Fibroblast of lung (primary cell): Measurements from ENCODE around the gene TMEM184B.

ENCODE experiments used
- CTCF ChIP-seq, 2 donors: IDR thresholded peaks in 1 of 2; conservative IDR thresholded peaks in 1 of 2; 1 replicate in 1 of 2; 2 replicates in 1 of 2; pipeline ENCODE4 v1.5.1; 2011 to 2012; ENCODE audit warnings: low read length in 2 of 2, control low read depth in 1 of 2, inconsistent platforms in 1 of 2, low read depth in 1 of 2, mild to moderate bottlenecking in 1 of 2
- EZH2 ChIP-seq: IDR thresholded peaks from 2 replicates; pipeline ENCODE4 v1.5.1; 2012; ENCODE audit warnings: low read length, control low read depth, mild to moderate bottlenecking; ENCODE audit errors: missing control alignments

DNA sequence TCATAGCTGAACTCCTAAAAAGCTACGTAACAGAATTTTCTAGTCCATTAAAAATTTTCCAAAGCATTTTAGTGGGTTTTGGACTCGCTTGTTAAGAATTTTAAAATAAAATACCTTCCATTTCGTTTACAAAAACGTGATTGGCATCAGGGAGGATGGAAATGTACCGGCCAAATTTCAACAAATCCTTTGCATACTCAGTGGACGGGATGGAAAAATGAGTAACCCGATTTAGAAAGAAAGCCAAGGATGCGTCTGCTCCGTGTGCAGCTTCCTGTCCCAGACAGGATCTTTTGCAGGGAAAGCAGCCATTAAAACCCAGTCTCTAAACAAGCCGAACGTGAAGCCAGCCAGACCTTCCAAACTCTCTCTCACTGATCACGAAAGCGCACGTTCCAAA lies 15.6 kb downstream of the TMEM184B start:
- TF ChIP-seq CTCF (conservative IDR thresholded peaks at IDR 0.05 in 1 of 2, IDR thresholded peaks at IDR 0.05 in 1 of 2; ENCODE audit: low read depth in 1 of 2, low read length in 2 of 2) (no peak), EZH2 (no peak)
